DMS79 (cell line): ENCODE measurements around the gene GPR137C.

Experiments
- DNase-seq: peaks from one replicate; lab custom pipeline; 2025; lab: John Stamatoyannopoulos, UW

The GPR137C gene

DNA sequence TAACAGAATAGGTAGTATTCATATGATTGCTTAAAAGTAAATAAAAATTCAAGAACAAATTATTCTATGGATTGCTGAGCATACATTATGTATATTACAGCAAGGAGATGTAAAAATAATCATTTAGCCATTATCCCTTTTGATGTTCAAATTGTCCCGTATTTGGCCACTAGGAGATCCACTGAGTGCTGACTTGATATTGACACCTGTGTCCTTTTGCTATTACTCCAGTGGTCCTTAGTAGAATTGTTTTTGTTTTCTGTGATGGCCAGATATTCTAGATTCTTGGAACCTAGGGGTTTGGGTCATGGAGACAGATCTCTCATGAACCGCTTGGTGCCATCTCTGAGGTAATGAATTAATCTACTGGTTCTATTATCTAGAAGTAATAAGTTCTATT lies 126.0 kb downstream of the GPR137C start:
- no peak for DNase-seq

GRCh38 chr14:52683985-52684520 lies 131.4 kb downstream of the GPR137C start:
- no peak for DNase-seq

GRCh38 chr14:52686176-52686575 lies 133.5 kb downstream of the GPR137C start:
- DNase-seq = no peak
